ENCODE measurements around the gene KIAA0513. TPM values are rescaled to one million over a fixed set of nuclear protein-coding genes. Genes with fewer than 3 reads are reported as not detected.
A peak's percentile ranks its signal among the peaks of the same experiment; 100 is the strongest.
"Not testable (repeated sequence)": the region's sequence is repeated elsewhere in the genome, so short reads cannot be mapped to it uniquely, and the experiment has no call there.

The KIAA0513 gene
- total and polyA plus RNA-seq, 9 donors = 1.6 to 4.2 (median 2.6) TPM

DNA sequence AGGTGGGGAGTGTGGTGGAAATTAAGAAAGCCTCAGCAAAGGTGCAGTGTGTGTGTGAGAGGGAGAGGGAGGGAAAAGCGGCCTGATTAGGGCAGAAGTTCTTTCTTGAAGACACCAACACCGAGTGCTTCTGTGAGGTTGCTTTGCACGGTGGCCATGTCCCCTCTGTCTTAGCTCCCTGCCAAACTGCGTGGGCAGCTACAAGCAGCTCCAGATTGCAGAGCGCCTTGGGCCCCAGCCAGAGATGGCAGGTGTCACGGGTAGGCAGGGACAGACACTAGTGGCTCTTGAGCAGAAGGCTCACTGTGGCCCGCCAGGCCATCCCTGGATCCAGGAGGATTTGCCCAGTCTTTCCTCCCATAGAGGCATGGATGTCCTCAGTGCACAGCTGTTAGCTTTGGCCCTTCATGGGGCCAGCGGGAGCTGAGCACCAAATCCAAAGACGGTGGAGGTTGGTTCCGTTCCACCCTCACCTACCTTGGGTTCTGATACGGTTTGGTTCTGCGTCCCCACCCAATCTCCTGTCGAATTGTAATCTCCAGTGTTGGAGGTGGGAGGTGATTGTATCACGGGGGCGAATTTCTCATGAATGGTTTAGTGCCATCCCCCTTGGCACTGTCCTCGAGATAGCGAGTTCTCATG is 21.4 kb downstream of the KIAA0513 start:
- H3K9me3 ChIP-seq (replicated peaks; ENCODE audit: control insufficient read depth, low read depth, low read length) = no peaks in the 10 kb centered on the region
- H3K36me3 ChIP-seq (ENCODE audit: control insufficient read depth, insufficient read depth, low read length) = no peaks in the 10 kb centered on the region
- peak; percentile 43 for DNase-seq
- WGBS (ENCODE audit: insufficient coverage) = 72% methylated on average over 8 of the region's 17 CpGs
- no peaks in the 10 kb centered on the region for H3K27me3 ChIP-seq (ENCODE audit: control insufficient read depth, insufficient read depth, low read length)
- H3K27ac ChIP-seq (ENCODE audit: low read length) = no peak overlapping the region
- H3K4me3 ChIP-seq (ENCODE audit: low read length) = no peak overlapping the region
- H3K4me1 ChIP-seq (ENCODE audit: control insufficient read depth, insufficient read depth, low read length) = peaks cover 5% of the 10 kb centered on the region

DNA sequence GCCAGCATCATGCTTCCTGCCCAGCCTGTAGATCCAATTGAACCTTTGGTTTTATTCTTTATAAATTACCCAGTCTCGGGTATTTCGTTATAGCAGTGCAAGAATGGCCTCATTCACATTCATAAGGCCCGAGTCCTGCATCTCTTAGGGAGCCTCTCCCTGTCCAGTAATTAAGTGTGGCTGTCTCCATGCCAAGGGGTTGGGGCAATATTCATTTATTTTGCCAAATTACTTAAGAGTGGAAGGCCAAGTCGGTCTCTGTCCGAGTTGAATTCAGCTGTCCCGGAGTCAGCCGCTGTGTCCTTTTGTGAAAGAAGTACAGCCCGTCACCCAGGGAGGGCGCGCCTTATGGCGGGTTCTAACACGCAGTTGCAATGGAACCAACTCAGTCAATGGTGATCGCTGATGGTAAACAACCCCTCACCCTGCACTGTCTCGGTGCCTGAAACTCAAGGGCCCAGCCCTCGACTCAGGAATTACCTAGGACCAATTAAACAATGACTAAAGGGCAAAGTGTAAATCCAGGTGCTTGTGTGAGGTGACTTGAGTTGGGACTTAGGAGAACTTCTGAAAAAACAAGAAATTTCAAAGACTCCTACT is 22.2 kb downstream of the KIAA0513 start:
- WGBS (ENCODE audit: insufficient coverage) = 90% methylated on average over 12 of the region's 15 CpGs
- peaks cover 8% of the 10 kb centered on the region for H3K4me1 ChIP-seq (ENCODE audit: control insufficient read depth, insufficient read depth, low read length)
- no peak overlapping the region for H3K4me3 ChIP-seq (ENCODE audit: low read length)
- no peaks in the 10 kb centered on the region for H3K27me3 ChIP-seq (ENCODE audit: control insufficient read depth, insufficient read depth, low read length)
- no peak for DNase-seq
- H3K9me3 ChIP-seq (replicated peaks; ENCODE audit: control insufficient read depth, low read depth, low read length) = no peaks in the 10 kb centered on the region
- no peaks in the 10 kb centered on the region for H3K36me3 ChIP-seq (ENCODE audit: control insufficient read depth, insufficient read depth, low read length)
- no peak overlapping the region for H3K27ac ChIP-seq (ENCODE audit: low read length)

DNA sequence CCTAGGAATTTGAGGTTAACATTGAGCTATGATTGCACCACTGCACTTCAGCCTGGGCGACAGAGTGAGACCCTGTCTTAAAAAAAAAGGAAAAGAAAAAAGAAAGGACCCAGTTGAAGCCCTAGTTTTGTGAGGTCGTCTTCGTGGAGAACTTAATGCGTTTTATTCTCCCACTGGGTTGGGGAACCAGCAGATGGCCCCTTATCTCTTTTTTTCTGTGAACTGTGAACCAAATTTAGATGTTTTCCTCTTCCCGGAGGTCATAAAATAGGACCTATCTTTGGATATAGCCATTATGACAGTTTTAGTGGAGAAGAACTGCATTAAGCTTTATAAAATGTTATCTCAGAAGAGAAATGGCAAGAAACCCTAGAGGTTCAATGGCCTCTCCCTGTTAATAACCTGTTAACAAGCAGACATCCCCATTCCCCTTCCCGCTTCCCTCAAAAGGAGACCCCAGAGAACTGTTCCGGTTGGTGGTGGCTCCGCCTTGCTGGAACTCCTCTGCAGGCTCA is 23.5 kb downstream of the KIAA0513 start:
- no peak overlapping the region for H3K4me3 ChIP-seq (ENCODE audit: low read length)
- H3K27ac ChIP-seq (ENCODE audit: low read length) = no peak overlapping the region
- no peaks in the 10 kb centered on the region for H3K27me3 ChIP-seq (ENCODE audit: control insufficient read depth, insufficient read depth, low read length)
- no peak for DNase-seq
- no peaks in the 10 kb centered on the region for H3K9me3 ChIP-seq (replicated peaks; ENCODE audit: control insufficient read depth, low read depth, low read length)
- WGBS (ENCODE audit: insufficient coverage) = 33% methylated on average over 7 of the region's 8 CpGs
- H3K36me3 ChIP-seq (ENCODE audit: control insufficient read depth, insufficient read depth, low read length) = no peaks in the 10 kb centered on the region
- peaks cover 18% of the 10 kb centered on the region for H3K4me1 ChIP-seq (ENCODE audit: control insufficient read depth, insufficient read depth, low read length)

DNA sequence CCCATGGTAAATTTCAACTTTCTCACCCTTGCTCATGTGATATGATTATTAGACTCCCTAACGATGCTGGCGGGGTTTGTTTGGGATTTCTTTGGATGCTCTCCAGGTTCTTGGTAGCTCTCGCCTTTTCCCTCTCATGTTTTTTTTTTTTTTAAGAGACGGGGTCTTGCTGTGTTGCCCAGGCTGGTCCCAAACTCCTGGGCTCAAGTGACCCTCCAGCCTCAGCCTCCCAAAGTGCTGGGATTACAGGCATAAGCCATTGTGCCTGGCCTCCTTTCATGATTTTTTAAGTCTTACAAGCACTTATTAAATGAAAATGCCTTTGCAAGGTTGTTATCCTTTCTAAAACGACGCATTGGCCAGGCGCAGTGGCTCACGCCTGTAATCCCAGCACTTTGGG is 24.1 kb downstream of the KIAA0513 start:
- no peak for DNase-seq
- Histone ChIP-seq H3K4me3 (ENCODE audit: low read length) (no peak overlapping the region), H3K4me1 (ENCODE audit: control insufficient read depth, insufficient read depth, low read length) (peaks cover 23% of the 10 kb centered on the region), H3K27ac (ENCODE audit: low read length) (no peak overlapping the region), H3K9me3 (replicated peaks; ENCODE audit: control insufficient read depth, low read depth, low read length) (no peaks in the 10 kb centered on the region), H3K27me3 (ENCODE audit: control insufficient read depth, insufficient read depth, low read length) (no peaks in the 10 kb centered on the region), H3K36me3 (ENCODE audit: control insufficient read depth, insufficient read depth, low read length) (no peaks in the 10 kb centered on the region)
- WGBS (ENCODE audit: insufficient coverage) = no CpG with 5 or more reads among the region's 8 CpGs

DNA sequence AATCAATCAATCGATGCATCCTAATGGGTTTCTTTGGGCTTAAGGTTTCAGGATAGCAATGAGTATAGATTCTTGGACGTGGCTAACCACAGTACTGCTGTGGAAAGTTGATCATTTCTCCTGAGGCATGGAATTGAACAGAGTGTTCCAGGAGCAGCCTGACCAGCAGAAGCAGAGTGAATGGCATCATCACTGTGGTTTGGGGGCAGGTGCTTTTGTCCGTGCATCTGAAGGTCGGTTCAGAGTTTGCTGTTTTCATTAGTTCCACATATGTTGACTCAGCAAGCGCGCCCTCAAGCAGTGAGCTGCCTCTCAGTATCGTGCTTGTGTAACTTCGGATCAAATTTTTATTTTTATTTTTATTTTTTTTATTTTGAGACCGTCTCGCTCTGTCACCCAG is 24.9 kb downstream of the KIAA0513 start:
- Histone ChIP-seq H3K27me3 (ENCODE audit: control insufficient read depth, insufficient read depth, low read length) (peaks cover 2% of the 10 kb centered on the region), H3K4me1 (ENCODE audit: control insufficient read depth, insufficient read depth, low read length) (peaks cover 23% of the 10 kb centered on the region)
- 76% methylated on average over 3 of the region's 10 CpGs for WGBS (ENCODE audit: insufficient coverage)

DNA sequence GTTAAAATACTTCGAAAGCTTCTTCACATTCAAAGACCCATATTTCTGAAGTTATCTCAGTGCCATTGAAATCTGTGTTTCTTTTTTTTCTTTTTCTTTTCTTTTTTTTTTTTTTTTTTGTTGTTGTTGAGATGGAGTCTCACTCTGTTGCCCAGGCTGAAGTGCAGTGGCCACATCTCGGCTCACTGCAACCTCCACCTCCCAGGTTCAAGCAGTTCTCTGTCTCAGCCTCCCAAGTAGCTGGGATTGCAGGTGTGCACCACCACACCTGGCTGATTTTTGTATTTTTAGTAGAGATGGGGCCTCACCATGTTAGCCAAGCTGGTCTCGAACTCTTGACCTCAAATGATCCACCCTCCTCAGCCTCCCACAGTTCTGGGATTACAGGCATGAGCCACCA is 26.7 kb downstream of the KIAA0513 start:
- not testable (repeated sequence) for H3K27ac ChIP-seq (ENCODE audit: low read length); H3K4me3 ChIP-seq (ENCODE audit: low read length); DNase-seq; H3K27me3 ChIP-seq (ENCODE audit: control insufficient read depth, insufficient read depth, low read length); H3K36me3 ChIP-seq (ENCODE audit: control insufficient read depth, insufficient read depth, low read length); H3K9me3 ChIP-seq (replicated peaks; ENCODE audit: control insufficient read depth, low read depth, low read length)
- peaks cover 18% of the 10 kb centered on the region for H3K4me1 ChIP-seq (ENCODE audit: control insufficient read depth, insufficient read depth, low read length)
- WGBS (ENCODE audit: insufficient coverage) = 90% methylated on average over 2 of the region's 3 CpGs

More for the DNA sequence above, 24.9 kb downstream of the KIAA0513 start:
- no peak for DNase-seq
- no peaks in the 10 kb centered on the region for H3K36me3 ChIP-seq (ENCODE audit: control insufficient read depth, insufficient read depth, low read length)
- no peak overlapping the region for H3K27ac ChIP-seq (ENCODE audit: low read length)
- H3K9me3 ChIP-seq (replicated peaks; ENCODE audit: control insufficient read depth, low read depth, low read length) = no peaks in the 10 kb centered on the region
- no peak overlapping the region for H3K4me3 ChIP-seq (ENCODE audit: low read length)

DNA sequence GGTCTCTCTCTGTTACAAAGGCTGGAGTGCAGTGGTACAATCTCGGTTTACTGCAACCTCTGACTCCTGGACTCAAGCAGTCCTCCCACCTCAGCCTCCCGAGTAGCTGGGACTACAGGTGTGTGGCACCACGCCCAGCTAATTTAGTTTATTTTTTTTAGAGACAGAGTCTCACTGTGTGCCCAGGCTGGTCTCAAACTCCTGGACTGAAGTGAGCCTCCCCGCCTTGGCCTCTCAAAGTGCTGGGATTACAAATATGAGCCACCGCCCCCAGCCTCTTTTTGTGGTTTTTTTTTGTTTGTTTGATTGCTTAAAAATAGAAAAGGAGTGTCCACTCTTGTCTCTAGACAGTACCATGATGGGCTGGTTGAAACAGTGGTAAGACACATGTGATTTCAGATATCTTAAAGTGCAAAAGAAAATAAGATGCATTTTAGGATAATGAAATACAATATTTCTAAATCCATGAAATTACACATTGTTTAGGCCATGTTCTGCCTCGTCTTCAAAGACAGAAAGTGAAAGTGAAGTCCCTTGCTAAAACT is 27.4 kb downstream of the KIAA0513 start:
- no peak for DNase-seq
- Histone ChIP-seq H3K36me3 (ENCODE audit: control insufficient read depth, insufficient read depth, low read length) (no peaks in the 10 kb centered on the region), H3K27ac (ENCODE audit: low read length) (no peak overlapping the region), H3K27me3 (ENCODE audit: control insufficient read depth, insufficient read depth, low read length) (peaks cover 3% of the 10 kb centered on the region), H3K4me3 (ENCODE audit: low read length) (no peak overlapping the region), H3K9me3 (replicated peaks; ENCODE audit: control insufficient read depth, low read depth, low read length) (no peaks in the 10 kb centered on the region), H3K4me1 (ENCODE audit: control insufficient read depth, insufficient read depth, low read length) (peaks cover 18% of the 10 kb centered on the region)
- WGBS (ENCODE audit: insufficient coverage) = 47% methylated on average over 3 of the region's 6 CpGs

DNA sequence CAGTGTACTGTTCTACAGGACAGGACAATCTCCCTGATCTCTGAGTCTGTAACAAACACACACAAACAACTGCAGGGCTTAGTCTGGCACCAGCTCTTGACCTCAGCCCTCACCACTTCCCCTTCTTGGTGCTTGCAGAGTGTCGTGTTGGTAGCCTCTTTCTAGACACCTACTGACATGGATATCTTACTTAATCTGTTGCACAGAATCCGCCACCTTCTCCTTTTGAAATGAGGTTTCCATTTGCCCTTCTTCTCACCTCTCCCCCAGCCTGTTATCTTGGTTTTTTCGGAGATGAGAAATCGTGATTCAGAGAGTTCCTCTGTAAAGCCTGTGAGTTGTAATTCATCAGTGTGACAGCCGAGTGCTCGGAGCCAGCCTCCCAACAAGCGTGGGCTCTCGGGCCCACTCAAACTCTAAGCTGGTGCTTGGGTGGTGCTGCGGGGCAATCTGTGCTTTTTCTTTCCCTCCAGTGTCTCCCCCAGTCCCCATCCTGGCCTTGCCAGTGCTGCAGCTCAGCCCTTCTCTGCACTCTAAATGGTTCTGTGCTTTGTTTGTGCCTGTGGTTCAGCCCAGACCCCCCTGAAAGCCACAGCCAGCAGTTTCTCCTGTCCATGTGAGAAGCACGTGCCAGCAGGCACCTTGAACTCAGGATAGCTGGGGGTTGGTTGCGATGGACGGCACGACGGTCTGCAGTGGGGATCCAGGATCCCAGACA is 28.1 kb downstream of the KIAA0513 start:
- WGBS (ENCODE audit: insufficient coverage) = 66% methylated on average over 9 of the region's 14 CpGs
- Histone ChIP-seq H3K4me3 (ENCODE audit: low read length) (no peak overlapping the region), H3K4me1 (ENCODE audit: control insufficient read depth, insufficient read depth, low read length) (peaks cover 18% of the 10 kb centered on the region), H3K27ac (ENCODE audit: low read length) (peak overlapping the region; percentile 56), H3K36me3 (ENCODE audit: control insufficient read depth, insufficient read depth, low read length) (no peaks in the 10 kb centered on the region), H3K9me3 (replicated peaks; ENCODE audit: control insufficient read depth, low read depth, low read length) (no peaks in the 10 kb centered on the region), H3K27me3 (ENCODE audit: control insufficient read depth, insufficient read depth, low read length) (peaks cover 3% of the 10 kb centered on the region)
- DNase-seq = peak; percentile 77

DNA sequence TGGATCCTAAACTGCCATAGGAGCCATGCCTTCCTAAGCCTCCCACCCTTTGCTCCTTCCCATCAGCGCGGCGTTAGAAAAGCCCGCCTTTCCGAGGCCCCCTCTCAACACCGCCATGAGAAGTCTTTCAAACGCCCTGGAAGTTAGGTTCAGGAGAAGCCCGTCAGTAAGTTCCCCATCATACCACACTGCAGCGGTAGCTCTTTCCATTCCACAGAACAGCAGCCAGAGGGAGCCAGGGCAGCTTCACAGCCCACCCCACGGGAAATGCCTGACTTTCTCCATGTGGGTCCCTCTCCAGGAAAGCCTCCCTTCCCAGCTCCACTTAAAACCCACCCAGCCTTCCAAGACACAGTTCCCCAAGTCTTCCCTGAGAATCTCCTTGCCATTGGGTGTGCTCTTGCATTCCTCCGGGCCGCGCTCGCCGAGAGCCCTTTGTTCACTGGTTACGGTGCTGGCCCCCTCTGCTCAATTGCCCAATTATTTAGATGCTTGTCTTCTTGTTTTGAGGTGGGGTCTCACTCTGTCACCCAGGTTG is 28.7 kb downstream of the KIAA0513 start:
- peak; percentile 53 for DNase-seq
- H3K27me3 ChIP-seq (ENCODE audit: control insufficient read depth, insufficient read depth, low read length) = peaks cover 3% of the 10 kb centered on the region
- WGBS (ENCODE audit: insufficient coverage) = 52% methylated on average over 9 of the region's 16 CpGs
- peaks cover 18% of the 10 kb centered on the region for H3K4me1 ChIP-seq (ENCODE audit: control insufficient read depth, insufficient read depth, low read length)
- H3K9me3 ChIP-seq (replicated peaks; ENCODE audit: control insufficient read depth, low read depth, low read length) = no peaks in the 10 kb centered on the region
- H3K4me3 ChIP-seq (ENCODE audit: low read length) = no peak overlapping the region
- H3K27ac ChIP-seq (ENCODE audit: low read length) = peak overlapping the region; percentile 56
- H3K36me3 ChIP-seq (ENCODE audit: control insufficient read depth, insufficient read depth, low read length) = no peaks in the 10 kb centered on the region

Measured in muscle of leg (tissue), 11 donors.